Prostate gland (tissue), 2 donors: ENCODE data around the gene LPCAT3. TPM values are rescaled to one million over a fixed set of nuclear protein-coding genes. Genes with fewer than 3 reads are reported as not detected.

Experiments used
- DNase-seq: peaks from one replicate; pipeline ENCODE4 v3.0.0-alpha.2; 2019; ENCODE audit warnings: low spot score
- H3K27ac ChIP-seq, 2 donors: fragments of 200-600 bp; sonication (generic); 2 replicates each; pipeline ENCODE4 v1.5.1; 2017 to 2019
- H3K27me3 ChIP-seq: fragments of 200-600 bp; sonication (generic); replicated peaks from 2 replicates; pipeline ENCODE4 v1.5.1; 2019; ENCODE audit not compliant: insufficient read depth
- H3K36me3 ChIP-seq, 2 donors: fragments of 200-600 bp; sonication (generic); 1 replicate in 1 of 2; 2 replicates in 1 of 2; pipeline versions ENCODE4 v1.5.1 to v1.8.1; 2017 to 2019
- H3K4me1 ChIP-seq: fragments of 200-600 bp; sonication (generic); replicated peaks from 2 replicates; pipeline ENCODE4 v1.5.1; 2019
- H3K4me3 ChIP-seq, 2 donors: fragments of 200-600 bp; sonication (generic); 2 replicates each; pipeline ENCODE4 v1.5.1; 2017 to 2019
- H3K9me3 ChIP-seq: fragments of 200-600 bp; sonication (generic); 2 replicates; pipeline ENCODE4 v1.5.1; 2017
- POLR2A ChIP-seq: fragments of 450-650 bp; IDR thresholded peaks from one replicate; pipeline ENCODE4 v1.6.1; 2016; ENCODE audit warnings: antibody characterized with exemption, mild to moderate bottlenecking
- POLR2AphosphoS5 ChIP-seq: sonication (generic); formaldehyde crosslinking; IDR thresholded peaks from one replicate; pipeline ENCODE4 v1.6.1; 2017; ENCODE audit warnings: antibody characterized with exemption
- WGBS: methylation state at CpG from one replicate; pipeline ENCODE4 v1.1.5; 2018; 5-methylcytosine and 5-hydroxymethylcytosine counted together
- intact Hi-C: fragments of 100-400 bp; cut with DNase I; formaldehyde crosslinking; loops from one replicate; pipeline ENCODE4 v1.14.2; 2022
- total RNA-seq, 2 donors: library from RNA; depleted of rRNA; stranded (reverse); fragments of >200 nt; gene quantifications; one replicate each; pipeline ENCODE4 v1.1.0, GENCODE V29; 2016
- TF ChIP-seq, protein P1 (sequence below), 4 experiments: fragments of 200-600 bp in 2 of 4; fragments of 450-650 bp in 2 of 4; sonication (generic) in 2 of 4; IDR thresholded peaks; 1 replicate in 3 of 4; 2 replicates in 1 of 4; pipeline ENCODE4 v1.5.1; 2016 to 2019; ENCODE audit warnings: antibody characterized with exemption in 4 of 4, mild to moderate bottlenecking in 2 of 4, moderate library complexity in 2 of 4

LPCAT3 gene
- total RNA-seq, 2 donors from 2014 or later, result 59.9 to 86.9 TPM

DNA sequence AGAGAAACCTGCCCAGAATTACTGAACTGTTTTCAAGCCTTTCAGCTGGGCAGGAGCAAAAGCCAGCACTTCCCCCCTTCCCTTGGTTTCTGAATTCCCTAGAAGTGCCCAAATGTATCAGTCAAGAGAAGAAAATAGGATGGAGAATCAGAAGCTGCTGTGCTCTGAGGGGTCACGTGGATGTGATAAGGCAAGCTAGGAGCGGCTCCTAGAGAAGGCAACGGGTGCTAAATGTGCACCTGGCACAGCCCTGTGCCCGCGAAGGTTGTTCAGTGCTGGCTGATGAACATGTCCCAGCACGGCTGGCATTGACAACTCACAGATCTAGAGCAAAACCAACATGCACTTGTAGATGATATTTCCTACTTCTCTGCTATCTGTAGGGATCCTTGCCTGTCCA, 39.3 kb downstream of the LPCAT3 start:
- TF ChIP-seq POLR2AphosphoS5 (no peak), POLR2A (no peak)
- TF ChIP-seq, protein P1, sequence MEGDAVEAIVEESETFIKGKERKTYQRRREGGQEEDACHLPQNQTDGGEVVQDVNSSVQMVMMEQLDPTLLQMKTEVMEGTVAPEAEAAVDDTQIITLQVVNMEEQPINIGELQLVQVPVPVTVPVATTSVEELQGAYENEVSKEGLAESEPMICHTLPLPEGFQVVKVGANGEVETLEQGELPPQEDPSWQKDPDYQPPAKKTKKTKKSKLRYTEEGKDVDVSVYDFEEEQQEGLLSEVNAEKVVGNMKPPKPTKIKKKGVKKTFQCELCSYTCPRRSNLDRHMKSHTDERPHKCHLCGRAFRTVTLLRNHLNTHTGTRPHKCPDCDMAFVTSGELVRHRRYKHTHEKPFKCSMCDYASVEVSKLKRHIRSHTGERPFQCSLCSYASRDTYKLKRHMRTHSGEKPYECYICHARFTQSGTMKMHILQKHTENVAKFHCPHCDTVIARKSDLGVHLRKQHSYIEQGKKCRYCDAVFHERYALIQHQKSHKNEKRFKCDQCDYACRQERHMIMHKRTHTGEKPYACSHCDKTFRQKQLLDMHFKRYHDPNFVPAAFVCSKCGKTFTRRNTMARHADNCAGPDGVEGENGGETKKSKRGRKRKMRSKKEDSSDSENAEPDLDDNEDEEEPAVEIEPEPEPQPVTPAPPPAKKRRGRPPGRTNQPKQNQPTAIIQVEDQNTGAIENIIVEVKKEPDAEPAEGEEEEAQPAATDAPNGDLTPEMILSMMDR (IDR thresholded peaks at IDR 0.05), result no peak
- intact Hi-C loops, result no loop called here
- no peaks in the 10 kb centered on the region for H3K9me3 ChIP-seq
- WGBS, result 43% methylated on average over 6 of the region's 6 CpGs
- no peaks in the 10 kb centered on the region for H3K27me3 ChIP-seq
- H3K4me1 ChIP-seq, result no peaks in the 10 kb centered on the region
- H3K36me3 ChIP-seq, result peaks cover 17 to 30% of the 10 kb centered on the region in 2 donors
- H3K4me3 ChIP-seq, result no peak overlapping the region
- DNase-seq, result no peak
- peak overlapping the region; percentile 18 to 69 for H3K27ac ChIP-seq

DNA sequence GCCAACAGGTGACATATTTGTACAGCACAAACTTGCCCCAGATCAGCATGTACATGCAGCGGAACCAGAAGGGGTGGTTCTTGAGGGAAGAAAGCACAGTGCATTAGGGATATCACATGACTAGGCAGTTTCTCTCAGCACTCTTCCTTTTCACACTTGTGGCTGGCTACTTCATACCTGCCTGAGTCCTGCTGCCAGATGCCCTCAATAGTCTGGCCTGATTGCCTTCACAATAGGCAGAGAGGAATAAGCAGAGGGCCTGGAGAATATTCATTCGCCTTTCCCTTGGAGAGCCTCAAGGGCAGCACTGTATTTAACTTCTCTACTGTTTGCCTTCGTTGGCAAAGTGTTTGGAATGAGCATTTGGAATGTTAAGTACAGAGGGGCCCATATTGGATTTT, 39.7 kb downstream of the LPCAT3 start:
- no peaks in the 10 kb centered on the region for H3K4me1 ChIP-seq
- TF ChIP-seq POLR2AphosphoS5, result peak; percentile 80
- TF ChIP-seq, protein P1 (IDR thresholded peaks at IDR 0.05), result peak in 3 of 4 experiments; percentile 29 to 50 (median 30)
- TF ChIP-seq POLR2A, result no peak
- DNase-seq, result peak; percentile 58
- WGBS, result 46% methylated on average over 3 of the region's 3 CpGs
- H3K9me3 ChIP-seq, result no peaks in the 10 kb centered on the region
- intact Hi-C loops, result no loop called here
- H3K27me3 ChIP-seq, result no peaks in the 10 kb centered on the region
- no peak overlapping the region for H3K4me3 ChIP-seq
- H3K27ac ChIP-seq, result peak overlapping the region; percentile 18 to 69
- peaks cover 18 to 30% of the 10 kb centered on the region in 2 donors for H3K36me3 ChIP-seq

GRCh38 chr12:6978188-6978587, 40.1 kb downstream of the LPCAT3 start:
- H3K4me1 ChIP-seq, result no peaks in the 10 kb centered on the region
- H3K4me3 ChIP-seq, result no peak overlapping the region
- intact Hi-C loops, result no loop called here
- H3K36me3 ChIP-seq, result peaks cover 18 to 30% of the 10 kb centered on the region in 2 donors
- DNase-seq, result no peak
- TF ChIP-seq POLR2A, result no peak
- no peaks in the 10 kb centered on the region for H3K9me3 ChIP-seq
- 57% methylated on average over 6 of the region's 6 CpGs for WGBS
- H3K27ac ChIP-seq, result peak overlapping the region; percentile 18 to 69
- H3K27me3 ChIP-seq, result no peaks in the 10 kb centered on the region

DNA sequence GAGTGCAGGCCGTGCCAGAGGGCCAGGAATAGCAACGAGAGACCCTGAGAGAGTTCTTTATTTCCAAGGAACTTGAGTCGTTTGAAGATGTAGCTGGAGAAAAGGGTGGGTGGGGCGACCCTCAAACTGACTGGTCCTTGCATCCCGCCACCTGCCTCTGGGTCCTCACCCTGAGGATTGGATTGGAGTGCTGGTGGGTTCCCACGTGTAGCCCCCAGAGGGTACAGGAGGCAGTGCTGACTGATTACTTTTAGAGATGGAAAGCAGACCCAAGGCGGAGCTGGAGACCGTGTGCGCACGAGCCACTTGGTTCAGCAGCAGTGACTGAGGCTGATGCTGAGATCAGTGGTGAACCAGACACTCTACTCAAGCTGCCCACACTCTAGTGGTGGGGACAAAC, 40.6 kb downstream of the LPCAT3 start:
- peak overlapping the region; percentile 18 to 69 for H3K27ac ChIP-seq
- no peaks in the 10 kb centered on the region for H3K9me3 ChIP-seq
- TF ChIP-seq, protein P1 (IDR thresholded peaks at IDR 0.05), result no peak
- no peak for TF ChIP-seq POLR2AphosphoS5
- no peak for TF ChIP-seq POLR2A
- intact Hi-C loops, result no loop called here
- no peaks in the 10 kb centered on the region for H3K4me1 ChIP-seq
- DNase-seq, result no peak
- no peaks in the 10 kb centered on the region for H3K27me3 ChIP-seq
- no peak overlapping the region for H3K4me3 ChIP-seq
- peaks cover 14 to 30% of the 10 kb centered on the region in 2 donors for H3K36me3 ChIP-seq
- 73% methylated on average over 10 of the region's 10 CpGs for WGBS

GRCh38 chr12:6975297-6976032, 42.8 kb downstream of the LPCAT3 start:
- H3K4me1 ChIP-seq, result no peaks in the 10 kb centered on the region
- no peak for DNase-seq
- peaks cover 11 to 18% of the 10 kb centered on the region in 2 donors for H3K36me3 ChIP-seq
- TF ChIP-seq POLR2A, result no peak
- TF ChIP-seq POLR2AphosphoS5, result no peak
- TF ChIP-seq, protein P1 (IDR thresholded peaks at IDR 0.05), result no peak
- no peak overlapping the region for H3K27ac ChIP-seq
- 92% methylated on average over 2 of the region's 2 CpGs for WGBS
- no peaks in the 10 kb centered on the region for H3K9me3 ChIP-seq
- no peak overlapping the region for H3K4me3 ChIP-seq
- intact Hi-C loops, result no loop called here
- H3K27me3 ChIP-seq, result no peaks in the 10 kb centered on the region
